Endothelial cell of umbilical vein (primary cell): ENCODE data around the gene PKD2L2. TPM values are rescaled to one million over a fixed set of nuclear protein-coding genes. Genes with fewer than 3 reads are reported as not detected.

Experiments used
- polyA plus RNA-seq, 4 experiments: library from polyadenylated mRNA; depleted of rRNA in 3 of 4; stranded (reverse) in 3 of 4; unstranded in 1 of 4; fragments of >200 nt; gene quantifications; 2 replicates each; pipeline versions ENCODE4 v1.2.1 to v1.2.3, GENCODE V29; 2011 to 2012; ENCODE audit warnings: missing spikeins in 1 of 4
- total RNA-seq: library from RNA; stranded (reverse); gene quantifications from 2 replicates; pipeline ENCODE4 v1.2.3, GENCODE V29; 2021

PKD2L2 gene
- total and polyA plus RNA-seq, 2 donors (not counting 3 experiments of a cell fraction or from before 2014, with no cell fraction given), result not detected

Other genes with a start within 250 kb of the PKD2L2 start
- 13.6 and 13.9 TPM in 2 replicates for gene KLHL3, start 153.4 kb upstream of the PKD2L2 start, total RNA-seq
- 7.5 and 8.8 TPM in 2 replicates for gene KLHL3, start 153.4 kb upstream of the PKD2L2 start, polyA plus RNA-seq
- gene HNRNPA0, start 135.1 kb upstream of the PKD2L2 start, total RNA-seq, result 37.5 and 37.9 TPM in 2 replicates
- 13.4 and 16.0 TPM in 2 replicates for gene HNRNPA0, start 135.1 kb upstream of the PKD2L2 start, polyA plus RNA-seq
- not detected in 2 replicates for gene MYOT, start 21.6 kb upstream of the PKD2L2 start, total RNA-seq
- gene MYOT, start 21.6 kb upstream of the PKD2L2 start, polyA plus RNA-seq, result not detected in 2 replicates
- 19.3 and 25.4 TPM in 2 replicates for gene FAM13B, start 143.6 kb downstream of the PKD2L2 start, total RNA-seq
- 6.8 and 8.7 TPM in 2 replicates for gene FAM13B, start 143.6 kb downstream of the PKD2L2 start, polyA plus RNA-seq
- not detected in 2 replicates for gene WNT8A, start 194.6 kb downstream of the PKD2L2 start, total RNA-seq
- not detected in 2 replicates for gene WNT8A, start 194.6 kb downstream of the PKD2L2 start, polyA plus RNA-seq
- 1.4 and 1.5 TPM in 2 replicates for gene NME5, start 250.0 kb downstream of the PKD2L2 start, total RNA-seq
- gene NME5, start 250.0 kb downstream of the PKD2L2 start, polyA plus RNA-seq, result 0.11 TPM in 1 of 2 replicates, not detected in the other